HG03103 (cell line): ENCODE measurements around the gene LRRC7.

ENCODE experiments used
- ATAC-seq: cut with Tn5 transposase; IDR thresholded peaks from one replicate; pipeline ENCODE4 v1.9.1; 2021; ENCODE audit warnings: low read depth; ENCODE audit not compliant: unreplicated experiment

LRRC7 gene

DNA sequence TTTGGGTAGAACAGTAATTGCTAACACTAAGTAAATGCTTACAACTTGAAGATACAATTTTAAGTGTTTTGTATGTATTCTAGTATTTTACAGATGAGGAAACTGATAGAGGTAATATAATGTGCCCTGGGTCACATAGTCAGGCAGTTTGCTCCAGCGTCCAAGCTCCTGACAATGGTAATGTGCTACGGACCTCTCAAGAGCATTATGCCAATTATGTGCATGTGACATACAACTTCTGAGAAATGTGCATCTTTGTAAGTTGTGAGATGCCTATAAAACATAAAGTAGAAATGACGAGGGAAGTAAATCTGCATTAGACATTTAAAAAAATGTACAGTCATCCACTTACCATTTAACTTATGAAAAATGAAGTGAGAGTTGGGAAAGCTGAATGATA is 186.8 kb downstream of the LRRC7 start:
- ATAC-seq: no peak

GRCh38 chr1:69755647-69756046 is 187.9 kb downstream of the LRRC7 start:
- no peak for ATAC-seq

- ATAC-seq: no peak
Measured at GRCh38 chr1:69765951-69766350, 198.2 kb downstream of the LRRC7 start.

GRCh38 chr1:69766431-69767180 is 198.9 kb downstream of the LRRC7 start:
- no peak for ATAC-seq

DNA sequence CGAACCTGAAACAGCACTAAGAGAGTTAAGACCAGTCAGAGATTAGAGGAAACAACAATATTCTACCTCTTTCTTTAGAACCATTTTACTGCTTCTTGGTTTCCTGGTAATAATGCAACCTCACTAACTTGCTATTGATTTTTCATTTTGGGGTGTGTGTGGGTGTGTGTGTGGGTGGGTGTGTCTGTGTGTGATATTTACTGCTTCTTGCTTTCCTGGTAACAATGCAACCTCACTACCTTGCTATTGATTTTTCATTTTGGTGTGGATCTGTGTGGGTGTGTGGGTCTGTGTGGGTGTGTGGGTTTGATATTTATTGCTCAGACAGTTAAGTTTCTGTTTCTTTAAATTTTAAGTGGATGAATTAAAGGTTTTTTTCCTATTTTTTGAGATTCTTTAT is 208.8 kb downstream of the LRRC7 start:
- ATAC-seq: no peak

DNA sequence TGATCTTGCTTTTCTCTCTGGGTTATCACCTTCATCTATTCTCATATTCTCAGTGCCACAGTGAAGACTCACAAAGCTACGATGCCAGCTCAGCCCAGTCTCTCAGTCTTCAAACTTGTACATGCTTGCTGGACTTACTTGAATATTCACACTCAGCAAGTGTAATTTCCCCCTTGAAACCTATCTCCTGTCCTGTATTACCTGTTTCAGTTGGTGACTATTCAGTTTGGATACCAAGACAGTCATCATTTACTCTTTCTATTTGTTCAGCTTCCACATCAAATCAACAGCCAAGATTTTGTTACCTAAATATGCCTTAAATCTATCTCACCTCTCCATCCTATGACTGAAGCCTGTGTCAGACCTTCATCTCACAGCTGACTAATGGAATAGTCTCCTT is 209.7 kb downstream of the LRRC7 start:
- no peak for ATAC-seq

DNA sequence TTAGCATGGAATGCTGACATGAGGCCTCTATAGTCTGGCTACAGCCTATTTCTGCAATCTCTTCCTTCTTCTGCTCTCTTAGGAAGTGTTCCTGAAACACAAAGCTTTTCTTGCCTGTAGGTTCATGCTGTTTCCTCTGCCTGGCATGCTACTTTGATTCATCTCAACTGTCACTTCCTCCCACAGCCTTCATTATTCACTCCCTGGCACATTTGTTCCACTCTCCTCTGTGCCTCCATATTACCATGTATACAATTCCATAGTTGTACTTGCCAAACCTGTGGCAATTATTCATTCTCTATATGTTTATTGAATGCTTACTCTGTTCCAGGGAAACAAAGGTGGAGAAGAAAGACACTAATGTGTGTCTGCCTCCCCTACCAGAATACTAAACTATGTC is 210.2 kb downstream of the LRRC7 start:
- no peak for ATAC-seq

- ATAC-seq: no peak
Measured at GRCh38 chr1:69787151-69787550, 219.4 kb downstream of the LRRC7 start.

DNA sequence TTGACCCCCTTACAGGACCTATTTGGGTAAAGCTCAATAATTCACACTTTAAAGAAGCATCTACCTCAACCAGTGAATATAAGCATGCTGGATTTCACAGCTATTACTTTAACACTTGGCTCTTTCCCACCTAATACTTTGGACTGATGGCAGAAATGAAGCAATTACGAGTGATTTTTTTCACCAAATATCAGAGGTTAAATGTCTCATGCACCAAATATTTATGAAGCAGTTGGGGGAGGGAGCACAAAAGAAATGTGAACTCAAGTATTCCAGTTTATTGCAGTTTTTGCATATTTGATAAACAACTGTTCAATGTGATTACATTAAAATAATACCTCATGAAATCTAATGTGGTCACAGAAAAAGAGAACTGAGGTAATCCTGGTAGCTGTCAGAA is 223.6 kb downstream of the LRRC7 start:
- no peak for ATAC-seq

DNA sequence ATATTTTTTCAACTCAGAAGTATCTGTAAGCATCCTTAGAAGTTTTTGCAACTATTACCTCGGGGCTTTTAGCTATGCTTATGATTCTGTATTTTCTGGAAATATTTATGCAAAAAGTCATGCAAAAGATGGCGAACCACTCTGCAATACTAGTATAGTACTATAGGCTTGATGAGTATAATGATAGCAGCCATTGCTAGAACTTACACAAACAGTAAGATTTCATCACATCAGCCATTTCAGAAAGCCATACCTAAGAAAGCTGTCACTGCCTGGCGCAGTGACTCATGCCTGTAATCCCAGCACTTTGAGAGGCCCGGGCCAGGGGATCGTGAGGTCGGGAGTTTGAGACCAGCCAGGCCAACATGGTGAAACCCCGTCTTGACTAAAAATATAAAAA is 227.1 kb downstream of the LRRC7 start:
- ATAC-seq: no peak

DNA sequence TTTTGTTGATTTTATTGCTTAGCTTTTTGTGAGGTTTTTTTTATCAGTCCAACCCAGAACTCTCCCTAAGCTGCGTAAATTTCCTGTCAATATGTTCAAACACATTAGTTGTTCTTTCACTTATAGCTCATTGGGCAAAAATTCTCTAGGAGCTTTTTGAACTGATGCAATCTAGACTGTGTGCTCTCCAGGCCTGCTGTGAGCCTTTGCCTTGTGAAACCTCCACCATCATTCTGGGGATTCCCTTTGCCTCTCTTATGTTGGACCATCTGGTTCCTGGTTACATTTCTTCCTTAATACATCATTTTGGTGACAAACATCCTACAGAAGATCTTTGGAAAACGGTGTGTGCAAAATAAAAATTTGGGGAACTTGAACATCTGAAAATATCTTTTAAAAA is 247.2 kb downstream of the LRRC7 start:
- no peak for ATAC-seq

GRCh38 chr1:69824932-69825331 is 257.2 kb downstream of the LRRC7 start:
- no peak for ATAC-seq

- no peak for ATAC-seq
Measured at GRCh38 chr1:69827732-69828131, 260.0 kb downstream of the LRRC7 start.

DNA sequence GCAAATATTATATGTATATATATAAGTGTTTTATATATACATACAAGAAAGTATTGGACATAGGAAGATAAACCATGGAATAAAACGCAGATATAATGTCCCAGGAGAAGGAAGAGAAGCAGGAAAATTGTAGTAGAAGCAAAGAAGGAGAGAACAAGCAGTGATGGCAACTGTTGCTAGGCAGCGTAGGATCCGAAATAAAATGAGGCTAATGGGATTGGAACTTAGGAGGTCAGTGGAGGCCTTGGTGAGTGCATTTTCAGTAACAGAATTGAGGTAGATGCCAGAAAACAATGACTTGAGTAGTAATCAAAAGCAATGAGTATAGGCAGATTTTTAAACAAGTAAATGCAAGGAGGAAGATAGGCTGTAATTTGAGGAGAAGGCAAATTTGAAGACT is 265.8 kb downstream of the LRRC7 start:
- ATAC-seq: no peak

DNA sequence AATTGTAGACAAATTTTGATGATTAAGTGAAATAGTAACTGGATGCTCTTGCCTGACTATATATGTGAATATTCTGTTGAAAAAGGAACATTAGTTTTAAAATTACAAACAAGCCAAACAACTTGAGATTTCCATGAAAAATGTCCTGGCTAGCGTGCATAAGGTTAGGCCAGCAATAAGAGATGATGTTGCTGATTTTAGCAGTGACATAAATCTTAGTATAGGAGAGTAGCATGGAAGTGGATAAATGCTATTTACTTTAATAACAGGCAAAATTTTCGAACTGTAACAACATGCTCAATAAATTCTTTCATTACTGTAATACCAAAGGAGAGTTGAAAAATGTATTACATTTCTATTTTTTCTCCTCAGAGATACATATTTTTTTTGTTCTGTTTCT is 266.6 kb downstream of the LRRC7 start:
- no peak for ATAC-seq

DNA sequence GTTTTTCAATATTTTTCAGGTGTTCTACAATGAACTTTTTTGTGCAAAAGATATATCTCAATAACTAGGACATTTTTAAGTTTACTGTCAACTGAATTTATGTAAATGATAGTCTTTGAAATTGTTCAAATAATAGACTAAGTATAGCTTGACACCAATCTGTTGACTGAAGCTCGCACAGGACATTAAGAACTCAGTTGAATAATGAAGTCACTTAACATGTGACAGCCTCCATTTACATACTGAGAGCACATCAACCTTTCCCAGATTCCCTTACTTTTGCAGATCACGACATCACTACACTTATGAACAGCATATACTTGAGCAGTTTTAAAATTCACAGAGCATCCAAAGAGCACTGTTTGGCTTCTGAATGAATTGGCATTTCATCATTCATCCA is 268.2 kb downstream of the LRRC7 start:
- no peak for ATAC-seq

GRCh38 chr1:69836971-69837636 is 269.4 kb downstream of the LRRC7 start:
- no peak for ATAC-seq

DNA sequence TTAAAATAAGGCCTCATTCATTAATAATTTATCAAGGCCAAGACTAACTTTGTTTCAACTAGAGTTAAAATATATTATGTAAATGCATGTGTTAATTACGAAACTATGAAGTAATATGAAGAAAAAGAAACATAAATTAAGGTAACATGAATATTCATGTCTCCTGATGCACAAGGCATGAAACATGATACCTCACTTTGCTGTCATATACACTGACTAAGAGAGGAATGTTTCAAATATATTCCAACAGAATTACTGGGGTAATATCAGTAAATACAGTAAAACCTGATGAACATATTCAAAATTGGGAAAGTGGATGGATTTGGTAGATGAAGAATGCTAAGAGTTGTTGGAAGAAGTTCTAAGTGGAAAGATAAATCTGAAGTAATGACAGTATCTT is 274.6 kb downstream of the LRRC7 start:
- no peak for ATAC-seq

- ATAC-seq: no peak
Measured at GRCh38 chr1:69845655-69846054, 277.9 kb downstream of the LRRC7 start.

GRCh38 chr1:69846267-69846666 is 278.5 kb downstream of the LRRC7 start:
- ATAC-seq: no peak

- no peak for ATAC-seq
Measured at GRCh38 chr1:69847670-69848069, 279.9 kb downstream of the LRRC7 start.

- ATAC-seq: no peak
Measured at GRCh38 chr1:69852151-69852550, 284.4 kb downstream of the LRRC7 start.
